Brain microvascular endothelial cell (primary cell): Measurements from ENCODE around the gene SAFB.
"Not testable (repeated sequence)": the region's sequence is repeated elsewhere in the genome, so short reads cannot be mapped to it uniquely, and the experiment has no call there.

Source experiments
- DNase-seq: peaks from one replicate; pipeline ENCODE4 v3.0.0-alpha.2; 2020
- H3K27ac ChIP-seq: fragments of 250-450 bp; sonication (Bioruptor Pico); 2 replicates; pipeline ENCODE4 v1.5.1; 2020; ENCODE audit warnings: mild to moderate bottlenecking, moderate library complexity
- H3K27me3 ChIP-seq: fragments of 250-450 bp; sonication (Bioruptor Pico); replicated peaks from 2 replicates; pipeline ENCODE4 v1.5.1; 2020; ENCODE audit warnings: mild to moderate bottlenecking
- H3K36me3 ChIP-seq: fragments of 250-450 bp; sonication (Bioruptor Pico); replicated peaks from 2 replicates; pipeline ENCODE4 v1.5.1; 2020; ENCODE audit warnings: mild to moderate bottlenecking
- H3K4me3 ChIP-seq: 2 replicates; pipeline ENCODE4 v1.5.1; 2011; ENCODE audit warnings: low read depth, mild to moderate bottlenecking, control low read depth, low read length, moderate library complexity
- CTCF ChIP-seq: IDR thresholded peaks from 2 replicates; pipeline ENCODE4 v1.5.1; 2011; ENCODE audit warnings: low read depth, mild to moderate bottlenecking, moderate library complexity, low read length, control low read depth, inconsistent platforms; ENCODE audit errors: missing control alignments
- in situ Hi-C: cut with HindIII; loops from 2 replicates; pipeline ENCODE4 v1.10.0; 2017; ENCODE audit warnings: low sequenced_read_pairs, low pct_ligation_motif_present

The SAFB gene

DNA sequence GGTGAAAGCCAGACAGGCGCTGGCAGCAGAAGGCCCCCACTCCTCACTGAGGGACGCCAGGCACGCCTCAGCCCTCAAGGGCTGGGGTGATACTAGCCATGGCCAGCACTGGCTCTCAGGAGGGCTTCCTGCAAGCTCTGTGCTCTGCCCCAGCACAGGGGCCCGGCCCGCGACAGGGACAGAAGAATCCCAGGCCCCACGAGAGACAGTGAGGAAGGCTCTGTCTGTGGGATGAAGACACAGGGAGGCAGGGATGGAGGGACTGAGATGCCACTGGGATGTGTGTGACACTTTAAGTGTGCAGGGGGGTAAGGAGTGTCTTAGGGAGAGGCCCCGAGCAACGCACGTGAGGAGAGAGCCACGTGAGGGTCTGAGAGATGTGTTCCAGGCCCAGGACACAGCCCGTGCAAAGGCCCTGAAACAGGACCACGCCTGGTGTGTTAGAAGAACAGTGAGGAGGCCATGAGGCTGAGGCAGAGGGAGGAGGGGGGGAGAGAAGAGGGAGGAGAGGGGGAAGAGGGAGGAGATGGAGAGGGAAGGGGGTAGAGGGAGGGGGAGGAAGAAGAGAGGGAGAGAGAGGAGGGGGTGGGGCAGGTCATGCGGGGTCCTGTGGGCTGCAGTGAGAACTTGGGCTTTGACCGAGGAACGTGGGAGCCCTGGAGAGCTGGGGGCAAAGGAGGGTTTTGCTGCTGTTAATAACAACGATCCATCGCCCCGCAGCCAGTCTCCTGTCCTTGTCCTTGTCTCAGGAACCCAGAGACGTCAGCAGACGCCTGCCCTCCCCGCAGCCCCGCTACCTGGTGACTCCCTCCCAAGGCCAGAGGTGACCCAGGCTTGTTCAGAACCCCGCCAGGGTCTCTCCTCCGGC is 74.4 kb downstream of the SAFB start:
- Histone ChIP-seq H3K27ac (no peak overlapping the region), H3K4me3 (no peak overlapping the region), H3K27me3 (no peaks in the 10 kb centered on the region), H3K36me3 (peaks cover 74% of the 10 kb centered on the region)
- TF ChIP-seq CTCF: no peak
- in situ Hi-C loops: no loop called here
- DNase-seq: no peak

GRCh38 chr19:5697890-5698634 is 75.2 kb downstream of the SAFB start:
- in situ Hi-C loops: no loop called here
- TF ChIP-seq CTCF: no peak
- Histone ChIP-seq H3K27me3 (no peaks in the 10 kb centered on the region), H3K27ac (no peak overlapping the region), H3K4me3 (no peak overlapping the region), H3K36me3 (peaks cover 66% of the 10 kb centered on the region)
- no peak for DNase-seq

- in situ Hi-C loops: no loop called here
- no peak overlapping the region for H3K4me3 ChIP-seq
- H3K27me3 ChIP-seq: no peaks in the 10 kb centered on the region
- DNase-seq: no peak
- H3K27ac ChIP-seq: no peak overlapping the region
- no peak for TF ChIP-seq CTCF
- peaks cover 65% of the 10 kb centered on the region for H3K36me3 ChIP-seq
Observed at GRCh38 chr19:5698635-5699422, 75.9 kb downstream of the SAFB start.

GRCh38 chr19:5700455-5701092 is 77.7 kb downstream of the SAFB start:
- Histone ChIP-seq H3K36me3 (peaks cover 63% of the 10 kb centered on the region), H3K27ac (no peak overlapping the region), H3K4me3 (no peak overlapping the region), H3K27me3 (no peaks in the 10 kb centered on the region)
- in situ Hi-C loops: no loop called here
- no peak for DNase-seq
- TF ChIP-seq CTCF: no peak

- peaks cover 63% of the 10 kb centered on the region for H3K36me3 ChIP-seq
- in situ Hi-C loops, H3K27ac ChIP-seq, DNase-seq, H3K27me3 ChIP-seq, H3K4me3 ChIP-seq: not testable (repeated sequence)
Observed at GRCh38 chr19:5702053-5702410, 79.1 kb downstream of the SAFB start.
